Osteoblast (primary cell): ENCODE results near the gene CDR2. TPM values are rescaled to one million over a fixed set of nuclear protein-coding genes. Genes with fewer than 3 reads are reported as not detected.
"Not testable (repeated sequence)": the region's sequence is repeated elsewhere in the genome, so short reads cannot be mapped to it uniquely, and the experiment has no call there.

Experiments
- DNase-seq: peaks from one replicate; pipeline ENCODE4 v3.0.0; 2011; ENCODE audit warnings: low spot score, mixed read lengths; ENCODE audit not compliant: insufficient read length; ENCODE audit errors: missing footprints
- H2AFZ ChIP-seq: 2 replicates; pipeline ENCODE4 v1.6.0; 2011; ENCODE audit warnings: mild to moderate bottlenecking, low read length
- H3K27ac ChIP-seq: 2 replicates; pipeline ENCODE4 v1.5.1; 2011; ENCODE audit warnings: mild to moderate bottlenecking, low read depth, low read length, moderate library complexity
- H3K27me3 ChIP-seq: 2 replicates; pipeline ENCODE4 v1.6.0; 2012; ENCODE audit warnings: mild to moderate bottlenecking, control low read depth, inconsistent platforms, low read length, moderate library complexity; ENCODE audit not compliant: insufficient read depth
- H3K36me3 ChIP-seq: 2 replicates; pipeline ENCODE4 v1.5.1; 2011; ENCODE audit warnings: mild to moderate bottlenecking, low read length, control low read depth, moderate library complexity; ENCODE audit not compliant: insufficient read depth
- H3K4me1 ChIP-seq: 2 replicates; pipeline ENCODE4 v1.5.1; 2011; ENCODE audit warnings: mild to moderate bottlenecking, low read length, control low read depth, moderate library complexity; ENCODE audit not compliant: insufficient read depth
- H3K4me2 ChIP-seq: 2 replicates; pipeline ENCODE4 v1.6.0; 2011; ENCODE audit warnings: mild to moderate bottlenecking, low read length; ENCODE audit not compliant: insufficient read depth
- H3K4me3 ChIP-seq: fragments of 200-600 bp; sonication (generic); 3 replicates; pipeline ENCODE4 v1.5.1; 2012; ENCODE audit warnings: mild to moderate bottlenecking, low read length, inconsistent platforms; ENCODE audit not compliant: insufficient read depth
- H3K79me2 ChIP-seq: 2 replicates; pipeline ENCODE4 v1.6.0; 2012; ENCODE audit warnings: mild to moderate bottlenecking, low read length, control low read depth, inconsistent platforms; ENCODE audit not compliant: insufficient read depth
- H3K9me3 ChIP-seq: 2 replicates; pipeline ENCODE4 v1.5.1; 2011; ENCODE audit warnings: low read depth, low read length, control low read depth
- H4K20me1 ChIP-seq: 2 replicates; pipeline ENCODE4 v1.6.0; 2012; ENCODE audit warnings: mild to moderate bottlenecking, low read length, control low read depth; ENCODE audit not compliant: insufficient read depth
- total RNA-seq: library from RNA; depleted of rRNA; stranded (reverse); fragments of >200 nt; gene quantifications from 2 replicates; pipeline ENCODE4 v1.2.3, GENCODE V29; 2012
- TF ChIP-seq, protein P1 (sequence below): IDR thresholded peaks from 2 replicates; pipeline ENCODE4 v1.5.1; 2011; ENCODE audit warnings: mild to moderate bottlenecking, low read depth, low read length, moderate library complexity; ENCODE audit errors: extremely low read depth

Gene CDR2
- total RNA-seq, 1 donor, result 52.5 TPM

- peaks cover 16% of the 10 kb centered on the region for H3K4me1 ChIP-seq
- TF ChIP-seq, protein P1, sequence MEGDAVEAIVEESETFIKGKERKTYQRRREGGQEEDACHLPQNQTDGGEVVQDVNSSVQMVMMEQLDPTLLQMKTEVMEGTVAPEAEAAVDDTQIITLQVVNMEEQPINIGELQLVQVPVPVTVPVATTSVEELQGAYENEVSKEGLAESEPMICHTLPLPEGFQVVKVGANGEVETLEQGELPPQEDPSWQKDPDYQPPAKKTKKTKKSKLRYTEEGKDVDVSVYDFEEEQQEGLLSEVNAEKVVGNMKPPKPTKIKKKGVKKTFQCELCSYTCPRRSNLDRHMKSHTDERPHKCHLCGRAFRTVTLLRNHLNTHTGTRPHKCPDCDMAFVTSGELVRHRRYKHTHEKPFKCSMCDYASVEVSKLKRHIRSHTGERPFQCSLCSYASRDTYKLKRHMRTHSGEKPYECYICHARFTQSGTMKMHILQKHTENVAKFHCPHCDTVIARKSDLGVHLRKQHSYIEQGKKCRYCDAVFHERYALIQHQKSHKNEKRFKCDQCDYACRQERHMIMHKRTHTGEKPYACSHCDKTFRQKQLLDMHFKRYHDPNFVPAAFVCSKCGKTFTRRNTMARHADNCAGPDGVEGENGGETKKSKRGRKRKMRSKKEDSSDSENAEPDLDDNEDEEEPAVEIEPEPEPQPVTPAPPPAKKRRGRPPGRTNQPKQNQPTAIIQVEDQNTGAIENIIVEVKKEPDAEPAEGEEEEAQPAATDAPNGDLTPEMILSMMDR, result no peak
- no peaks in the 10 kb centered on the region for H3K27me3 ChIP-seq
- peaks cover 2% of the 10 kb centered on the region for H3K79me2 ChIP-seq
- DNase-seq, result no peak
- H3K36me3 ChIP-seq, result peaks cover 5% of the 10 kb centered on the region
- no peak overlapping the region for H3K27ac ChIP-seq
- H4K20me1 ChIP-seq, result no peaks in the 10 kb centered on the region
- H3K4me3 ChIP-seq, result no peak overlapping the region
- no peaks in the 10 kb centered on the region for H3K9me3 ChIP-seq
- H3K4me2 ChIP-seq, result no peak overlapping the region
- H2AFZ ChIP-seq, result no peak overlapping the region
Observed at GRCh38 chr16:22420606-22421135, 46.3 kb upstream of the CDR2 start.

DNA sequence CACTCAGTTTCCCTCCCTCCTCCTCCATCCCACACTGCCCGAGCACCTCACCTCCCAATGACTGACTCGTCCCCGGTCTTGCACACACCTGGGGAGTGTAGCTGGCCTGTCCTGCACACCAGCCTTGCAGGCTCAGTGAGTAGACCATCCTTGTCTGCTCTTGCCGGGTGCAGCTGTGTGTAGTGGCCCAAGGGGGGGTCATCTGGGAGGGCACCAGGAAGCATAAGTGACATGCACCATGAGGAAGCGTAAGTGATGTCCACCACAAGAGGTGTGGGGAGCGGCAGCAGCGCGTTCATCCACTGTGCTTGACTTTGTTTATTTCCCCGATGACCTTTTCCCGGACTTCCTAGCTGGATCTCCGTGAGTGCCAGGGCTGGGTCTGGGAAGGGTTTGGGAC is 45.5 kb upstream of the CDR2 start:
- Histone ChIP-seq H3K36me3 (peaks cover 5% of the 10 kb centered on the region), H4K20me1 (no peaks in the 10 kb centered on the region), H3K4me2 (no peak overlapping the region), H3K27ac (no peak overlapping the region), H3K27me3 (no peaks in the 10 kb centered on the region), H3K9me3 (no peaks in the 10 kb centered on the region), H3K79me2 (peaks cover 2% of the 10 kb centered on the region), H3K4me3 (no peak overlapping the region), H3K4me1 (peaks cover 9% of the 10 kb centered on the region), H2AFZ (no peak overlapping the region)
- TF ChIP-seq, protein P1, result no peak
- DNase-seq, result no peak

- Histone ChIP-seq H3K27ac (no peak overlapping the region), H3K4me3 (no peak overlapping the region), H3K27me3 (no peaks in the 10 kb centered on the region), H3K36me3 (peaks cover 2% of the 10 kb centered on the region), H3K9me3 (no peaks in the 10 kb centered on the region), H2AFZ (no peak overlapping the region), H3K4me1 (no peaks in the 10 kb centered on the region), H3K79me2 (peaks cover 1% of the 10 kb centered on the region), H4K20me1 (no peaks in the 10 kb centered on the region), H3K4me2 (no peak overlapping the region)
- DNase-seq, result no peak
- TF ChIP-seq, protein P1, result no peak
Observed at GRCh38 chr16:22418826-22419225, 44.4 kb upstream of the CDR2 start.

- H3K4me2 ChIP-seq, H3K4me3 ChIP-seq, H3K79me2 ChIP-seq, H3K4me1 ChIP-seq, H4K20me1 ChIP-seq, H3K27me3 ChIP-seq, H2AFZ ChIP-seq, H3K9me3 ChIP-seq, H3K36me3 ChIP-seq, DNase-seq, H3K27ac ChIP-seq: not testable (repeated sequence)
Observed at GRCh38 chr16:22417798-22418197, 43.4 kb upstream of the CDR2 start.
